Chondrocyte (in vitro differentiated cells): ENCODE data around the gene RAB28. TPM values are rescaled to one million over a fixed set of nuclear protein-coding genes. Genes with fewer than 3 reads are reported as not detected.

ENCODE experiments used
- DNase-seq: peaks from one replicate; pipeline ENCODE4 v3.0.0; 2021; ENCODE audit warnings: mixed read lengths, low spot score
- H3K27ac Mint-ChIP-seq: one replicate; pipeline ENCODE4 v1.8.0; 2021; ENCODE audit warnings: mild to moderate bottlenecking, moderate library complexity, mixed read lengths; ENCODE audit not compliant: unreplicated experiment
- H3K27me3 Mint-ChIP-seq: 2 replicates; pipeline ENCODE4 v1.8.0; 2021; ENCODE audit warnings: low read depth, mixed read lengths
- H3K36me3 Mint-ChIP-seq: 2 replicates; pipeline ENCODE4 v1.8.0; 2021; ENCODE audit warnings: low read depth, mixed read lengths
- H3K4me1 Mint-ChIP-seq: 2 replicates; pipeline ENCODE4 v1.8.0; 2021; ENCODE audit warnings: low read depth, mild to moderate bottlenecking, mixed read lengths
- H3K4me3 Mint-ChIP-seq: one replicate; pipeline ENCODE4 v1.8.0; 2021; ENCODE audit warnings: mild to moderate bottlenecking, moderate library complexity, mixed read lengths; ENCODE audit not compliant: unreplicated experiment
- H3K9me3 Mint-ChIP-seq: 2 replicates; pipeline ENCODE4 v1.8.0; 2021; ENCODE audit warnings: low read depth, mixed read lengths
- total RNA-seq: library from RNA; stranded (reverse); gene quantifications from 3 replicates; pipeline ENCODE4 v1.2.1, GENCODE V29; 2021
- TF ChIP-seq, protein P1 (sequence below): fragments of 200-600 bp; sonication (generic); IDR thresholded peaks from 2 replicates; pipeline ENCODE4 v1.5.0; 2021; ENCODE audit warnings: antibody characterized with exemption, mild to moderate bottlenecking, moderate library complexity

The RAB28 gene
- total RNA-seq, 1 donor from 2014 or later, result 11.3 TPM

DNA sequence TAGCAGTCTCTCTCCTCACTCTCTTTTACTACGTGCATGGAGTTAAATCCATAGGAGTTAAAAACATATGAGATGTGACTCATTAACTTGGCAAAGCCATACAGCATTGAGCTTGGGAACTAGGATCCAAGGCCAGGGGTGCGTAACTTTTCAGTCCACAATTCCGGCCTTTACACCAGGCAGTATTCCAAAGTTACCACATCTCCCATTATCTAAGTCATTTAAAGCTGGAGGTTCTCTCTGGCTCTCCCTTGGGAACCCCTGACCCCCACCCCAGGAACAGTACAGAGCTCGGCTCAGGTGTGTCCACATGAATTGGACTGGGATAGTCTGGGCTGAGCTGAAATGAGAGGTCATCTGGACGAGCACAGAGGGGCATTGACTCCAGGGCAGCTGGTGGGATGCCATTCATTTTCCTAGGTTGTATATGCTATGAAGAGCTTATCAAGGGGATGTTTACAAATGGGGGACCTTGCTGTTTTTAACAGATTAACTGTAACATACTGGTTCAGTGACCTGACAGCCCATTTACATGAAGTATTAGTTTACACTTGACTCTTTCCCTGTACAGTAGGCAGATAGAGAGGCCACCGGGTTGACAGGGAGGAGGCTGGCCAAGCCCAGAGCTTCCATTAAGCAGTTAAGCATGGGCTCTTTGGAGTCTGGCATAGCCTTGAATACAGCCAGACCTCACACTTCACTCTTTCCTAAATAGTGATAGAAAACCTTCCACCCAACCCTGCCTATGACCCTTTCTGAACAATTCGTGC is 128.8 kb downstream of the RAB28 start:
- Mint-ChIP-seq H3K36me3 (peaks cover 4% of the 10 kb centered on the region), H3K4me3 (no peak overlapping the region), H3K9me3 (peaks cover 5% of the 10 kb centered on the region), H3K27me3 (no peaks in the 10 kb centered on the region), H3K27ac (no peak overlapping the region), H3K4me1 (peaks cover 5% of the 10 kb centered on the region)
- DNase-seq, result no peak
- TF ChIP-seq, protein P1, sequence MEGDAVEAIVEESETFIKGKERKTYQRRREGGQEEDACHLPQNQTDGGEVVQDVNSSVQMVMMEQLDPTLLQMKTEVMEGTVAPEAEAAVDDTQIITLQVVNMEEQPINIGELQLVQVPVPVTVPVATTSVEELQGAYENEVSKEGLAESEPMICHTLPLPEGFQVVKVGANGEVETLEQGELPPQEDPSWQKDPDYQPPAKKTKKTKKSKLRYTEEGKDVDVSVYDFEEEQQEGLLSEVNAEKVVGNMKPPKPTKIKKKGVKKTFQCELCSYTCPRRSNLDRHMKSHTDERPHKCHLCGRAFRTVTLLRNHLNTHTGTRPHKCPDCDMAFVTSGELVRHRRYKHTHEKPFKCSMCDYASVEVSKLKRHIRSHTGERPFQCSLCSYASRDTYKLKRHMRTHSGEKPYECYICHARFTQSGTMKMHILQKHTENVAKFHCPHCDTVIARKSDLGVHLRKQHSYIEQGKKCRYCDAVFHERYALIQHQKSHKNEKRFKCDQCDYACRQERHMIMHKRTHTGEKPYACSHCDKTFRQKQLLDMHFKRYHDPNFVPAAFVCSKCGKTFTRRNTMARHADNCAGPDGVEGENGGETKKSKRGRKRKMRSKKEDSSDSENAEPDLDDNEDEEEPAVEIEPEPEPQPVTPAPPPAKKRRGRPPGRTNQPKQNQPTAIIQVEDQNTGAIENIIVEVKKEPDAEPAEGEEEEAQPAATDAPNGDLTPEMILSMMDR, result no peak

DNA sequence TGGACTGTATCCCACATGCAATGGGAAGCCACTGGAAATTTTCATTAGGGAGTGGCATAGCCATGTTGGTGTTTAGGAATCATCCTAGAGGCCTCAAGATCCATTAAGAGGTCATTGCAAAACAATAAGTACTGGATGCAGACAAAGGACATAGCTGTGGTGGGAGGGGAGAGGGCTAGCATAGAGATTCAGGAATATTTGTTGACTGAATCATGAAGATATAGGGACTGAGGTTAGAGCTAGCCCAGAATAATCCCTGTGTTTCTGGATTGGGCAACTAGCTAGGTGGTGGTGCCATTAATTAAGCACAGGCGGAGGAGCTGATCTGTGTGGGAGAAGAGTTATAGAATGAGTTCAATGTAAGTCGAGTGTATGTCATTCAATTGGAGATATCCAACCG is 135.0 kb downstream of the RAB28 start:
- Mint-ChIP-seq H3K27me3 (no peaks in the 10 kb centered on the region), H3K36me3 (peaks cover 5% of the 10 kb centered on the region), H3K9me3 (peaks cover 5% of the 10 kb centered on the region), H3K4me3 (no peak overlapping the region), H3K27ac (no peak overlapping the region), H3K4me1 (no peaks in the 10 kb centered on the region)
- DNase-seq, result no peak
- TF ChIP-seq, protein P1, result no peak

DNA sequence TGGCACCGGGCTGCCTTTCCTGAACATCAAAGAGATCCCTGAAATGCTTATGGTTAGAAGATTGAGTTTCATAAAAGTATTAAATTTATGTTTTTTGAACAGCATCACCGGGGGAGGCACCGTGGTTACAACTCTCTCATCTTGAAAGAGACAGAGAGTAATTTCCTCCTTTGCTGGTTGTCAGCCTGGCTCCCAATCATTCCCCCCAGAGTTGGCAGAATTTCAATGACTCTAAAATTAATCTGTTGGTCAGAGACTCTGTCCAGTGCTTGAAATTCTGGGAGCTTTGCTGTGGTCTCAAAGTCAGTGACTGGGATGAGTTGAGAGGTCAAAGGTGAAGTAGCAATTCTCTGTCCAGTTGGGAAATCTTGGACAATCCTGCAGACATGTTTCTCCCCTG is 135.9 kb downstream of the RAB28 start:
- Mint-ChIP-seq H3K36me3 (peaks cover 5% of the 10 kb centered on the region), H3K4me3 (no peak overlapping the region), H3K4me1 (no peaks in the 10 kb centered on the region), H3K27me3 (no peaks in the 10 kb centered on the region), H3K9me3 (peaks cover 5% of the 10 kb centered on the region), H3K27ac (no peak overlapping the region)
- no peak for DNase-seq
- TF ChIP-seq, protein P1, result no peak

DNA sequence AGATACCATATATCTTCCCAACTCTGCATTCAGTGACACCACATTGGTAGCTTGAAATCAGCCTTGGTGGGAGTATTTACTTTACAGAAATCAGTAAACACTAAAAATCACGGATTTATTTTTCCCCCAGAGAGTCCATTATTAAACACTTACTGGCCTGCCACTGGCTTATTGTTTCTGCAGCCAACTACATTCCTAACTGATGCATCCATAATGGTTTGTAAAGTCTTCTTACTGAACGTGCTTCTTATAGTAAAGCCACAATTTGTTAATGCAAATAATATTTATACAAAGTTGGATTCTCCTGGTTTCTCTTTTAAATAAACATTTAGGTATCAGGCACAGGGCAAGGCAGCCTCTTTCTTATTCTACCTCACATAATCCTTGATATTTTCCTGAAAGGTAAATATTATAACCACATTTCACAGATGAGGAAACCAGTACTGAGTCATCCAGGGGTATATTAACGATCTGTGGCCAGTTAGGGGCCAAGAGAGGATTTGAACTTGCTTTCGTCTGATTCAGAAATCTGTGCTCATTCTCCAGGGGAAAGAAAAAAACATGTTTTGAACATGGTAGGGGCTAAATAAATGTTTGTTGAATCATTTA is 136.5 kb downstream of the RAB28 start:
- H3K4me1 Mint-ChIP-seq, result no peaks in the 10 kb centered on the region
- TF ChIP-seq, protein P1, result no peak
- no peaks in the 10 kb centered on the region for H3K27me3 Mint-ChIP-seq
- H3K27ac Mint-ChIP-seq, result no peak overlapping the region
- DNase-seq, result no peak
- peaks cover 2% of the 10 kb centered on the region for H3K9me3 Mint-ChIP-seq
- peaks cover 3% of the 10 kb centered on the region for H3K36me3 Mint-ChIP-seq
- H3K4me3 Mint-ChIP-seq, result no peak overlapping the region

DNA sequence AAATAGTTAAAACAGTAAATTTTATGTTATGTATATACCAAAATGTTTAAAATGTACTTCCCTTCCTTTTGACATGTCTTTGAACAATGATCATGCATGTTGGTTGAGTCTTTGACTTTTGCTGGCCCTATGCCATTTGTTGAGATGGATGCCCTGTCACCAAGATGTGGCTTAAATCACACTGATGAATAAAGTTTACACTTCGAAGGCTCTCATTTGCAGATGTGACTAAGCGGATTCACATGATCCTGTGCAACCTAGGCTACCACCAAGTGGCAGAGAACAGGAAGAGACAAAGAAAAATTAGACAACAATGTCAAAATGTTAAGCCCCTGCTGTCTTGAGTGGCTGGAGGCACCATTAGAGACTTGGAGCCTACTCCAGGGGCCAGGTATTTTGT is 139.9 kb downstream of the RAB28 start:
- Mint-ChIP-seq H3K9me3 (no peaks in the 10 kb centered on the region), H3K27ac (no peak overlapping the region), H3K4me3 (no peak overlapping the region), H3K36me3 (no peaks in the 10 kb centered on the region), H3K4me1 (no peaks in the 10 kb centered on the region), H3K27me3 (no peaks in the 10 kb centered on the region)
- TF ChIP-seq, protein P1, result peak; percentile 20
- DNase-seq, result no peak
